GM12878 (cell line): ENCODE results near the gene IRF2. TPM values are rescaled to one million over a fixed set of nuclear protein-coding genes. Genes with fewer than 3 reads are reported as not detected.
A peak's percentile ranks its signal among the peaks of the same experiment; 100 is the strongest.

Experiments used
- BCL11A ChIP-seq: IDR thresholded peaks from 2 replicates; pipeline ENCODE4 v1.6.1; 2011; ENCODE audit warnings: low read depth, low read length
- BRCA1 ChIP-seq: IDR thresholded peaks from 2 replicates; pipeline ENCODE4 v1.6.1; 2011; ENCODE audit warnings: low read depth, low read length, improper control_type of control experiment
- EZH2 ChIP-seq: IDR thresholded peaks from 2 replicates; pipeline ENCODE4 v1.6.1; 2012; ENCODE audit warnings: low read depth, mild to moderate bottlenecking, control low read depth, inconsistent platforms, low read length, borderline replicate concordance; ENCODE audit not compliant: control insufficient read depth
- NR2C1 ChIP-seq: fragments of 450-650 bp; IDR thresholded peaks from 2 replicates; pipeline ENCODE4 v1.6.1; 2017; ENCODE audit warnings: antibody characterized with exemption, mild to moderate bottlenecking, moderate library complexity
- PML ChIP-seq: IDR thresholded peaks from 2 replicates; pipeline ENCODE4 v1.6.1; 2012; ENCODE audit warnings: low read length, inconsistent platforms
- RAD21 ChIP-seq: IDR thresholded peaks from 2 replicates; pipeline ENCODE4 v1.6.1; 2011; ENCODE audit warnings: mild to moderate bottlenecking, low read depth, low read length, moderate library complexity; ENCODE audit not compliant: insufficient read depth
- RUNX3 ChIP-seq: IDR thresholded peaks from 2 replicates; pipeline ENCODE4 v1.6.1; 2012; ENCODE audit warnings: low read length, inconsistent platforms
- STAT1 ChIP-seq: fragments of 450-650 bp; conservative IDR thresholded peaks from 2 replicates; pipeline ENCODE4 v1.6.1; 2014; ENCODE audit warnings: antibody characterized with exemption, mild to moderate bottlenecking
- TBL1XR1 ChIP-seq: IDR thresholded peaks from 2 replicates; pipeline ENCODE4 v1.6.1; 2012; ENCODE audit warnings: low read depth, low read length, improper control_type of control experiment
- TCF12 ChIP-seq: IDR thresholded peaks from 2 replicates; pipeline ENCODE4 v1.6.1; 2011; ENCODE audit warnings: low read depth, mild to moderate bottlenecking, low read length
- WRNIP1 ChIP-seq: IDR thresholded peaks from 2 replicates; pipeline ENCODE4 v1.6.1; 2011; ENCODE audit warnings: low read depth, low read length, improper control_type of control experiment, borderline replicate concordance
- YBX1 ChIP-seq: fragments of 450-650 bp; IDR thresholded peaks from 2 replicates; pipeline ENCODE4 v1.6.1; 2016; ENCODE audit warnings: antibody characterized with exemption
- ZNF217 ChIP-seq: fragments of 450-650 bp; IDR thresholded peaks from 2 replicates; pipeline ENCODE4 v1.6.1; 2017; ENCODE audit warnings: antibody characterized with exemption, mild to moderate bottlenecking
- polyA plus RNA-seq, 11 experiments: library from polyadenylated mRNA; depleted of rRNA in 4 of 11; unstranded in 6 of 11; stranded (reverse) in 5 of 11; fragments of >200 nt; fragmentation: Nextera tagmentation in 4 of 11; fragmentation: Illumina TruSeq in 1 of 11; extraction: Ambion mirVana in 4 of 11; extraction: Trizol in 1 of 11; gene quantifications; 1 replicate in 1 of 11; 2 replicates in 10 of 11; pipeline versions ENCODE4 v1.2.1 to v1.2.3, GENCODE V29; 2011 to 2016; ENCODE audit warnings: inconsistent platforms in 2 of 11, missing spikeins in 2 of 11, low read depth in 1 of 11
- total RNA-seq, 4 experiments: library from RNA; depleted of rRNA in 3 of 4; stranded (reverse); fragments of >200 nt in 3 of 4; fragmentation: Illumina TruSeq in 1 of 4; extraction: Trizol in 1 of 4; gene quantifications; 2 replicates each; pipeline versions ENCODE4 v1.2.1 to v1.2.3, GENCODE V29; 2013 to 2021
- TF ChIP-seq, protein P1 (sequence below): fragments of 450-650 bp; IDR thresholded peaks from 2 replicates; pipeline ENCODE4 v1.6.1; 2017; ENCODE audit warnings: mild to moderate bottlenecking, moderate library complexity
- TF ChIP-seq, protein P2 (sequence below), 3 experiments: IDR thresholded peaks in 2 of 3; conservative IDR thresholded peaks in 1 of 3; 2 replicates each; pipeline ENCODE4 v1.5.1; 2011; ENCODE audit warnings: low read depth in 3 of 3, low read length in 3 of 3, mild to moderate bottlenecking in 3 of 3, control low read depth in 2 of 3, moderate library complexity in 2 of 3, inconsistent platforms in 1 of 3, mixed read lengths in 1 of 3; ENCODE audit not compliant: control insufficient read depth in 2 of 3, insufficient read depth in 1 of 3; ENCODE audit errors: extremely low read depth in 1 of 3
- TF ChIP-seq, protein P3 (sequence below): fragments of 450-650 bp; IDR thresholded peaks from 2 replicates; pipeline ENCODE4 v1.6.1; 2014; ENCODE audit warnings: mild to moderate bottlenecking
- TF ChIP-seq, protein P4 (sequence below): IDR thresholded peaks from 2 replicates; pipeline ENCODE4 v1.6.1; 2012; ENCODE audit warnings: low read depth, low read length, improper control_type of control experiment
- TF ChIP-seq, protein P5 (sequence below): IDR thresholded peaks from 2 replicates; pipeline ENCODE4 v1.6.1; 2011; ENCODE audit warnings: borderline replicate concordance, low read depth, mild to moderate bottlenecking, moderate library complexity, low read length; ENCODE audit not compliant: insufficient read depth, poor library complexity, severe bottlenecking

IRF2 gene
- total and polyA plus RNA-seq, 10 of the 15 experiments (the other 5 are each of a cell fraction or from before 2014, with no cell fraction given), result 45.1 to 99.3 (median 58.9) TPM

DNA sequence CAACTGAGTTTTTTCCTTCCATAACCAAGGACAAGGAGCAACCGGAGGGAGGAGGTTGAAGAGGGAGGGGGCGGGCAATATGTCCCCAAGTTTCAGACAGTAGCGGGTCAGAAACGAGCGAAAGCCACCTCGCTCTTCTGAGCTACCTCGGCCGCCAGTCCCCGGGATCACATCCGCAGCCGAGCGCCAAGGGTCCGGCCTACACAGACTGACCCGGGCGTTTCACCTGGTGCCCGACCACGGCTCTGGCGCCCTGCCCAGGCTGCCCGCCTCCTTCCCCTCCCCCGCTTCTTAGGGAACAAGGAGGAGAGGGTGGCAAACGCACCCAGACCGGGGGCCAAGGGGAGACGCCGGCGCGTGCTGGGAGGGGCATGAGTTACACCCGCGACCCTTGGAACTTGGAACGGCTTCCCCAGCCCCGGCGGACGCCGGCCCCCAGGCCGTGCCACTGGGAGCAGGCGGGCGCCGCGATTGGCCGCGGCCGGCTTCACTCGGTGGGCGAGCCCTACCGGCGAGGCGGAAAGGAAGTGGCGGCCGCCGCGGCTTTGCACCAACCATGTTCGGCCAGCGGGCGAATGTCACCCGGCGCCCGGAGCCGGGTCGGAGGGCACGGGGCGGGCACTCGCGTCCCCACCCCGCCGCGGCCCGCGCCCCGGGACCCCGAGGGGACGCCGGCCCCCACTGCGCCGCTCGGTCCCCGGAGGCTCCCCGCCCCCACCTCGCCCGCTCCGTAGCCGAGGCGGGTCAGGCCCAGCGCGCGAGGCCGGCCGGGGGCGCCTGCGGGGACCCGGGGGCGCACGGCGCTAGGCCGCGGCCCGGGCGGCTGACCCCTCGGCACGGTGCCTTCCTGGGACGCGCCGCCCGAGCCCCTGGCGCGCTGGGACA lies 1.5 kb downstream of the IRF2 start (continued):
- TF ChIP-seq, protein P1, sequence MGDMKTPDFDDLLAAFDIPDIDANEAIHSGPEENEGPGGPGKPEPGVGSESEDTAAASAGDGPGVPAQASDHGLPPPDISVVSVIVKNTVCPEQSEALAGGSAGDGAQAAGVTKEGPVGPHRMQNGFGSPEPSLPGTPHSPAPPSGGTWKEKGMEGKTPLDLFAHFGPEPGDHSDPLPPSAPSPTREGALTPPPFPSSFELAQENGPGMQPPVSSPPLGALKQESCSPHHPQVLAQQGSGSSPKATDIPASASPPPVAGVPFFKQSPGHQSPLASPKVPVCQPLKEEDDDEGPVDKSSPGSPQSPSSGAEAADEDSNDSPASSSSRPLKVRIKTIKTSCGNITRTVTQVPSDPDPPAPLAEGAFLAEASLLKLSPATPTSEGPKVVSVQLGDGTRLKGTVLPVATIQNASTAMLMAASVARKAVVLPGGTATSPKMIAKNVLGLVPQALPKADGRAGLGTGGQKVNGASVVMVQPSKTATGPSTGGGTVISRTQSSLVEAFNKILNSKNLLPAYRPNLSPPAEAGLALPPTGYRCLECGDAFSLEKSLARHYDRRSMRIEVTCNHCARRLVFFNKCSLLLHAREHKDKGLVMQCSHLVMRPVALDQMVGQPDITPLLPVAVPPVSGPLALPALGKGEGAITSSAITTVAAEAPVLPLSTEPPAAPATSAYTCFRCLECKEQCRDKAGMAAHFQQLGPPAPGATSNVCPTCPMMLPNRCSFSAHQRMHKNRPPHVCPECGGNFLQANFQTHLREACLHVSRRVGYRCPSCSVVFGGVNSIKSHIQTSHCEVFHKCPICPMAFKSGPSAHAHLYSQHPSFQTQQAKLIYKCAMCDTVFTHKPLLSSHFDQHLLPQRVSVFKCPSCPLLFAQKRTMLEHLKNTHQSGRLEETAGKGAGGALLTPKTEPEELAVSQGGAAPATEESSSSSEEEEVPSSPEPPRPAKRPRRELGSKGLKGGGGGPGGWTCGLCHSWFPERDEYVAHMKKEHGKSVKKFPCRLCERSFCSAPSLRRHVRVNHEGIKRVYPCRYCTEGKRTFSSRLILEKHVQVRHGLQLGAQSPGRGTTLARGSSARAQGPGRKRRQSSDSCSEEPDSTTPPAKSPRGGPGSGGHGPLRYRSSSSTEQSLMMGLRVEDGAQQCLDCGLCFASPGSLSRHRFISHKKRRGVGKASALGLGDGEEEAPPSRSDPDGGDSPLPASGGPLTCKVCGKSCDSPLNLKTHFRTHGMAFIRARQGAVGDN, result peak; percentile 61; the same call in 1 of the 2 replicates
- TF ChIP-seq YBX1, result no peak
- TF ChIP-seq BRCA1, result no peak
- TF ChIP-seq BCL11A, result no peak
- no peak for TF ChIP-seq ZNF217
- TF ChIP-seq, protein P2, sequence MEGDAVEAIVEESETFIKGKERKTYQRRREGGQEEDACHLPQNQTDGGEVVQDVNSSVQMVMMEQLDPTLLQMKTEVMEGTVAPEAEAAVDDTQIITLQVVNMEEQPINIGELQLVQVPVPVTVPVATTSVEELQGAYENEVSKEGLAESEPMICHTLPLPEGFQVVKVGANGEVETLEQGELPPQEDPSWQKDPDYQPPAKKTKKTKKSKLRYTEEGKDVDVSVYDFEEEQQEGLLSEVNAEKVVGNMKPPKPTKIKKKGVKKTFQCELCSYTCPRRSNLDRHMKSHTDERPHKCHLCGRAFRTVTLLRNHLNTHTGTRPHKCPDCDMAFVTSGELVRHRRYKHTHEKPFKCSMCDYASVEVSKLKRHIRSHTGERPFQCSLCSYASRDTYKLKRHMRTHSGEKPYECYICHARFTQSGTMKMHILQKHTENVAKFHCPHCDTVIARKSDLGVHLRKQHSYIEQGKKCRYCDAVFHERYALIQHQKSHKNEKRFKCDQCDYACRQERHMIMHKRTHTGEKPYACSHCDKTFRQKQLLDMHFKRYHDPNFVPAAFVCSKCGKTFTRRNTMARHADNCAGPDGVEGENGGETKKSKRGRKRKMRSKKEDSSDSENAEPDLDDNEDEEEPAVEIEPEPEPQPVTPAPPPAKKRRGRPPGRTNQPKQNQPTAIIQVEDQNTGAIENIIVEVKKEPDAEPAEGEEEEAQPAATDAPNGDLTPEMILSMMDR (IDR thresholded peaks at IDR 0.05 in 2 of 3, conservative IDR thresholded peaks at IDR 0.05 in 1 of 3; ENCODE audit: control insufficient read depth in 2 of 3, extremely low read depth in 1 of 3, insufficient read depth in 1 of 3, low read depth in 3 of 3, low read length in 3 of 3), result no peak
- TF ChIP-seq, protein P3, sequence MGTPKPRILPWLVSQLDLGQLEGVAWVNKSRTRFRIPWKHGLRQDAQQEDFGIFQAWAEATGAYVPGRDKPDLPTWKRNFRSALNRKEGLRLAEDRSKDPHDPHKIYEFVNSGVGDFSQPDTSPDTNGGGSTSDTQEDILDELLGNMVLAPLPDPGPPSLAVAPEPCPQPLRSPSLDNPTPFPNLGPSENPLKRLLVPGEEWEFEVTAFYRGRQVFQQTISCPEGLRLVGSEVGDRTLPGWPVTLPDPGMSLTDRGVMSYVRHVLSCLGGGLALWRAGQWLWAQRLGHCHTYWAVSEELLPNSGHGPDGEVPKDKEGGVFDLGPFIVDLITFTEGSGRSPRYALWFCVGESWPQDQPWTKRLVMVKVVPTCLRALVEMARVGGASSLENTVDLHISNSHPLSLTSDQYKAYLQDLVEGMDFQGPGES, result 0 out of 2 replicates have a peak, but pooled peaks have one; percentile 21
- TF ChIP-seq STAT1, result no peak
- no peak for TF ChIP-seq RAD21
- TF ChIP-seq RUNX3, result no peak
- TF ChIP-seq TCF12, result 0 out of 2 replicates have a peak, but pooled peaks have one; percentile 7
- TF ChIP-seq TBL1XR1, result 0 out of 2 replicates have a peak, but pooled peaks have one; percentile 15
- TF ChIP-seq EZH2, result no peak
- TF ChIP-seq, protein P4, sequence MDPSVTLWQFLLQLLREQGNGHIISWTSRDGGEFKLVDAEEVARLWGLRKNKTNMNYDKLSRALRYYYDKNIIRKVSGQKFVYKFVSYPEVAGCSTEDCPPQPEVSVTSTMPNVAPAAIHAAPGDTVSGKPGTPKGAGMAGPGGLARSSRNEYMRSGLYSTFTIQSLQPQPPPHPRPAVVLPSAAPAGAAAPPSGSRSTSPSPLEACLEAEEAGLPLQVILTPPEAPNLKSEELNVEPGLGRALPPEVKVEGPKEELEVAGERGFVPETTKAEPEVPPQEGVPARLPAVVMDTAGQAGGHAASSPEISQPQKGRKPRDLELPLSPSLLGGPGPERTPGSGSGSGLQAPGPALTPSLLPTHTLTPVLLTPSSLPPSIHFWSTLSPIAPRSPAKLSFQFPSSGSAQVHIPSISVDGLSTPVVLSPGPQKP, result no peak
- peak; percentile 87 for TF ChIP-seq NR2C1
- TF ChIP-seq WRNIP1, result no peak
- no peak for TF ChIP-seq PML
- TF ChIP-seq, protein P5, sequence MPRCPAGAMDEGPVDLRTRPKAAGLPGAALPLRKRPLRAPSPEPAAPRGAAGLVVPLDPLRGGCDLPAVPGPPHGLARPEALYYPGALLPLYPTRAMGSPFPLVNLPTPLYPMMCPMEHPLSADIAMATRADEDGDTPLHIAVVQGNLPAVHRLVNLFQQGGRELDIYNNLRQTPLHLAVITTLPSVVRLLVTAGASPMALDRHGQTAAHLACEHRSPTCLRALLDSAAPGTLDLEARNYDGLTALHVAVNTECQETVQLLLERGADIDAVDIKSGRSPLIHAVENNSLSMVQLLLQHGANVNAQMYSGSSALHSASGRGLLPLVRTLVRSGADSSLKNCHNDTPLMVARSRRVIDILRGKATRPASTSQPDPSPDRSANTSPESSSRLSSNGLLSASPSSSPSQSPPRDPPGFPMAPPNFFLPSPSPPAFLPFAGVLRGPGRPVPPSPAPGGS, result no peak
